BLaER1 (cell line): ENCODE data around the gene ZNF536.
A peak's percentile ranks its signal among the peaks of the same experiment; 100 is the strongest.

ENCODE experiments used
- H3K27ac ChIP-seq: shearing (Covaris generic); formaldehyde crosslinking; 2 replicates; pipeline ENCODE4 v1.8.1; 2022
- H3K27me3 ChIP-seq: shearing (Covaris generic); formaldehyde crosslinking; 2 replicates; pipeline ENCODE4 v1.8.1; 2022
- H3K36me3 ChIP-seq: shearing (Covaris generic); formaldehyde crosslinking; 2 replicates; pipeline ENCODE4 v1.8.1; 2022
- H3K4me1 ChIP-seq: shearing (Covaris generic); formaldehyde crosslinking; 2 replicates; pipeline ENCODE4 v1.8.1; 2022
- H3K4me2 ChIP-seq: shearing (Covaris generic); formaldehyde crosslinking; 2 replicates; pipeline ENCODE4 v1.8.1; 2022
- H3K4me3 ChIP-seq: shearing (Covaris generic); formaldehyde crosslinking; 2 replicates; pipeline ENCODE4 v1.8.1; 2022
- H3K9ac ChIP-seq: shearing (Covaris generic); formaldehyde crosslinking; 2 replicates; pipeline ENCODE4 v1.8.1; 2022
- H3K9me3 ChIP-seq: shearing (Covaris generic); formaldehyde crosslinking; 2 replicates; pipeline ENCODE4 v1.8.1; 2022
- H4K20me1 ChIP-seq: shearing (Covaris generic); formaldehyde crosslinking; 2 replicates; pipeline ENCODE4 v1.8.1; 2022
- Cebpa-rat ChIP-seq: shearing (Covaris generic); IDR thresholded peaks from 2 replicates; pipeline ENCODE4 v1.8.1; 2022

Gene ZNF536

GRCh38 chr19:30425885-30426838, 54.0 kb downstream of the ZNF536 start:
- Histone ChIP-seq H3K27ac (no peak overlapping the region), H3K9ac (no peak overlapping the region), H3K9me3 (no peaks in the 10 kb centered on the region), H4K20me1 (no peaks in the 10 kb centered on the region), H3K4me2 (no peak overlapping the region), H3K27me3 (no peaks in the 10 kb centered on the region), H3K36me3 (no peaks in the 10 kb centered on the region), H3K4me1 (0 out of 2 replicates have a peak, but pooled peaks cover 1% of the 10 kb centered on the region), H3K4me3 (no peak overlapping the region)
- TF ChIP-seq Cebpa-rat, result no peak

GRCh38 chr19:30426864-30427263, 54.7 kb downstream of the ZNF536 start:
- no peak overlapping the region for H3K27ac ChIP-seq
- H3K9ac ChIP-seq, result no peak overlapping the region
- no peaks in the 10 kb centered on the region for H3K36me3 ChIP-seq
- H4K20me1 ChIP-seq, result no peaks in the 10 kb centered on the region
- no peak for TF ChIP-seq Cebpa-rat
- H3K9me3 ChIP-seq, result no peaks in the 10 kb centered on the region
- H3K4me3 ChIP-seq, result no peak overlapping the region
- H3K27me3 ChIP-seq, result no peaks in the 10 kb centered on the region
- H3K4me2 ChIP-seq, result no peak overlapping the region
- H3K4me1 ChIP-seq, result 0 out of 2 replicates have a peak, but pooled peaks cover 7% of the 10 kb centered on the region

- no peak overlapping the region for H3K4me3 ChIP-seq
- no peak for TF ChIP-seq Cebpa-rat
- no peak overlapping the region for H3K4me2 ChIP-seq
- H3K36me3 ChIP-seq, result no peaks in the 10 kb centered on the region
- H3K27ac ChIP-seq, result no peak overlapping the region
- H4K20me1 ChIP-seq, result no peaks in the 10 kb centered on the region
- no peaks in the 10 kb centered on the region for H3K27me3 ChIP-seq
- no peaks in the 10 kb centered on the region for H3K9me3 ChIP-seq
- 0 out of 2 replicates have a peak, but pooled peaks cover 7% of the 10 kb centered on the region for H3K4me1 ChIP-seq
- no peak overlapping the region for H3K9ac ChIP-seq
Measured at GRCh38 chr19:30428092-30428680, 56.0 kb downstream of the ZNF536 start.

- Histone ChIP-seq H3K4me3 (no peak overlapping the region), H3K36me3 (no peaks in the 10 kb centered on the region), H3K4me2 (no peak overlapping the region), H3K27ac (no peak overlapping the region), H3K9ac (no peak overlapping the region), H3K27me3 (no peaks in the 10 kb centered on the region), H3K9me3 (no peaks in the 10 kb centered on the region), H4K20me1 (no peaks in the 10 kb centered on the region), H3K4me1 (0 out of 2 replicates have a peak, but pooled peaks cover 7% of the 10 kb centered on the region)
- no peak for TF ChIP-seq Cebpa-rat
Measured at GRCh38 chr19:30428844-30429243, 56.7 kb downstream of the ZNF536 start.

GRCh38 chr19:30430206-30430734, 58.1 kb downstream of the ZNF536 start:
- Histone ChIP-seq H3K4me1 (0 out of 2 replicates have a peak, but pooled peaks cover 7% of the 10 kb centered on the region), H3K4me3 (no peak overlapping the region)

GRCh38 chr19:30431591-30431990, 59.4 kb downstream of the ZNF536 start:
- Histone ChIP-seq H4K20me1 (no peaks in the 10 kb centered on the region), H3K4me3 (no peak overlapping the region), H3K27me3 (no peaks in the 10 kb centered on the region), H3K9me3 (no peaks in the 10 kb centered on the region), H3K36me3 (no peaks in the 10 kb centered on the region), H3K4me2 (peak overlapping the region; percentile 11; the same call in 1 of the 2 replicates), H3K9ac (no peak overlapping the region), H3K4me1 (0 out of 2 replicates have a peak, but pooled peaks cover 7% of the 10 kb centered on the region), H3K27ac (no peak overlapping the region)
- no peak for TF ChIP-seq Cebpa-rat

More at GRCh38 chr19:30430206-30430734, 58.1 kb downstream of the ZNF536 start:
- H3K36me3 ChIP-seq, result no peaks in the 10 kb centered on the region
- H3K9ac ChIP-seq, result no peak overlapping the region
- no peaks in the 10 kb centered on the region for H3K9me3 ChIP-seq
- no peak overlapping the region for H3K4me2 ChIP-seq
- H3K27me3 ChIP-seq, result no peaks in the 10 kb centered on the region
- no peak overlapping the region for H3K27ac ChIP-seq
- no peak for TF ChIP-seq Cebpa-rat
- H4K20me1 ChIP-seq, result no peaks in the 10 kb centered on the region

- no peak for TF ChIP-seq Cebpa-rat
- Histone ChIP-seq H3K27me3 (no peaks in the 10 kb centered on the region), H3K4me1 (0 out of 2 replicates have a peak, but pooled peaks cover 7% of the 10 kb centered on the region), H3K36me3 (no peaks in the 10 kb centered on the region), H3K9me3 (no peaks in the 10 kb centered on the region), H3K9ac (no peak overlapping the region), H3K27ac (no peak overlapping the region), H3K4me3 (no peak overlapping the region), H3K4me2 (no peak overlapping the region), H4K20me1 (no peaks in the 10 kb centered on the region)
Measured at GRCh38 chr19:30434797-30435594, 62.8 kb downstream of the ZNF536 start.

- Histone ChIP-seq H3K4me3 (no peak overlapping the region), H4K20me1 (no peaks in the 10 kb centered on the region), H3K9ac (no peak overlapping the region), H3K4me2 (no peak overlapping the region), H3K27me3 (no peaks in the 10 kb centered on the region), H3K9me3 (no peaks in the 10 kb centered on the region), H3K36me3 (no peaks in the 10 kb centered on the region), H3K27ac (no peak overlapping the region), H3K4me1 (no peaks in the 10 kb centered on the region)
- no peak for TF ChIP-seq Cebpa-rat
Measured at GRCh38 chr19:30437869-30438268, 65.7 kb downstream of the ZNF536 start.

GRCh38 chr19:30439310-30439709, 67.1 kb downstream of the ZNF536 start:
- Histone ChIP-seq H3K9ac (no peak overlapping the region), H3K9me3 (peaks cover 9% of the 10 kb centered on the region), H3K36me3 (no peaks in the 10 kb centered on the region), H3K4me1 (no peaks in the 10 kb centered on the region), H3K27me3 (no peaks in the 10 kb centered on the region), H4K20me1 (no peaks in the 10 kb centered on the region), H3K4me2 (no peak overlapping the region), H3K27ac (no peak overlapping the region), H3K4me3 (no peak overlapping the region)
- TF ChIP-seq Cebpa-rat, result no peak
